ENCODE results near the gene CHIC1.
"Not testable (repeated sequence)": the region's sequence is repeated elsewhere in the genome, so short reads cannot be mapped to it uniquely, and the experiment has no call there.

CHIC1 gene

GRCh38 chrX:73562984-73563737, at the start of gene CHIC1:
CHIC1 (plus strand) TSS chrX:73563197; CDS start chrX:73563285, 88 bp downstream.
- Histone ChIP-seq H3K27me3 (ENCODE audit: insufficient read depth, low read length) (no peaks in the 10 kb centered on the region), H3K4me3 (ENCODE audit: low read length) (peak within 1 kb of the TSS; percentile 76), H2AFZ (ENCODE audit: low read depth, low read length) (peak within 1 kb of the TSS; percentile 1), H3K4me1 (ENCODE audit: insufficient read depth, low read length) (no peaks in the 10 kb centered on the region), H3K36me3 (ENCODE audit: insufficient read depth, low read length) (no peaks in the 10 kb centered on the region), H3K9me3 (ENCODE audit: low read length) (no peaks in the 10 kb centered on the region)

GRCh38 chrX:73522823-73523222, 40.2 kb upstream of the CHIC1 start:
- H3K4me1 ChIP-seq (ENCODE audit: insufficient read depth, low read length); H2AFZ ChIP-seq (ENCODE audit: low read depth, low read length); H3K9me3 ChIP-seq (ENCODE audit: low read length); H3K4me3 ChIP-seq (ENCODE audit: low read length); H3K27me3 ChIP-seq (ENCODE audit: insufficient read depth, low read length); H3K36me3 ChIP-seq (ENCODE audit: insufficient read depth, low read length): not testable (repeated sequence)

- Histone ChIP-seq H2AFZ (ENCODE audit: low read depth, low read length) (no peak overlapping the region), H3K36me3 (ENCODE audit: insufficient read depth, low read length) (no peaks in the 10 kb centered on the region), H3K4me3 (ENCODE audit: low read length) (no peak overlapping the region), H3K4me1 (ENCODE audit: insufficient read depth, low read length) (peaks cover 7% of the 10 kb centered on the region), H3K9me3 (ENCODE audit: low read length) (no peaks in the 10 kb centered on the region), H3K27me3 (ENCODE audit: insufficient read depth, low read length) (no peaks in the 10 kb centered on the region)
Measured at GRCh38 chrX:73524906-73525305, 38.1 kb upstream of the CHIC1 start.

GRCh38 chrX:73525928-73526690, 36.9 kb upstream of the CHIC1 start:
- Histone ChIP-seq H3K4me3 (ENCODE audit: low read length) (no peak overlapping the region), H3K9me3 (ENCODE audit: low read length) (no peaks in the 10 kb centered on the region), H3K36me3 (ENCODE audit: insufficient read depth, low read length) (no peaks in the 10 kb centered on the region), H3K4me1 (ENCODE audit: insufficient read depth, low read length) (peaks cover 7% of the 10 kb centered on the region), H3K27me3 (ENCODE audit: insufficient read depth, low read length) (no peaks in the 10 kb centered on the region), H2AFZ (ENCODE audit: low read depth, low read length) (no peak overlapping the region)

- not testable (repeated sequence) for H3K4me1 ChIP-seq (ENCODE audit: insufficient read depth, low read length); H3K4me3 ChIP-seq (ENCODE audit: low read length); H2AFZ ChIP-seq (ENCODE audit: low read depth, low read length); H3K36me3 ChIP-seq (ENCODE audit: insufficient read depth, low read length); H3K27me3 ChIP-seq (ENCODE audit: insufficient read depth, low read length); H3K9me3 ChIP-seq (ENCODE audit: low read length)
Measured at GRCh38 chrX:73531655-73532054, 31.3 kb upstream of the CHIC1 start.

- Histone ChIP-seq H3K27me3 (ENCODE audit: insufficient read depth, low read length) (no peaks in the 10 kb centered on the region), H3K4me3 (ENCODE audit: low read length) (no peak overlapping the region), H3K9me3 (ENCODE audit: low read length) (no peaks in the 10 kb centered on the region), H3K4me1 (ENCODE audit: insufficient read depth, low read length) (no peaks in the 10 kb centered on the region), H2AFZ (ENCODE audit: low read depth, low read length) (no peak overlapping the region), H3K36me3 (ENCODE audit: insufficient read depth, low read length) (no peaks in the 10 kb centered on the region)
Measured at GRCh38 chrX:73556159-73556558, 6.8 kb upstream of the CHIC1 start.

GRCh38 chrX:73561801-73562200, 1.2 kb upstream of the CHIC1 start:
- Histone ChIP-seq H3K27me3 (ENCODE audit: insufficient read depth, low read length) (no peaks in the 10 kb centered on the region), H3K4me1 (ENCODE audit: insufficient read depth, low read length) (no peaks in the 10 kb centered on the region), H2AFZ (ENCODE audit: low read depth, low read length) (no peak overlapping the region), H3K9me3 (ENCODE audit: low read length) (no peaks in the 10 kb centered on the region), H3K36me3 (ENCODE audit: insufficient read depth, low read length) (no peaks in the 10 kb centered on the region), H3K4me3 (ENCODE audit: low read length) (no peak overlapping the region)

- peak overlapping the region; percentile 76 for H3K4me3 ChIP-seq (ENCODE audit: low read length)
- H3K36me3 ChIP-seq (ENCODE audit: insufficient read depth, low read length): no peaks in the 10 kb centered on the region
- H3K4me1 ChIP-seq (ENCODE audit: insufficient read depth, low read length): no peaks in the 10 kb centered on the region
- no peak overlapping the region for H2AFZ ChIP-seq (ENCODE audit: low read depth, low read length)
- H3K27me3 ChIP-seq (ENCODE audit: insufficient read depth, low read length): no peaks in the 10 kb centered on the region
- no peaks in the 10 kb centered on the region for H3K9me3 ChIP-seq (ENCODE audit: low read length)
Measured at GRCh38 chrX:73562458-73562857, 539 bp upstream of the CHIC1 start.

GRCh38 chrX:73563738-73564068, 706 bp downstream of the CHIC1 start:
- H3K9me3 ChIP-seq (ENCODE audit: low read length): no peaks in the 10 kb centered on the region
- peak overlapping the region; percentile 1 for H2AFZ ChIP-seq (ENCODE audit: low read depth, low read length)
- H3K4me3 ChIP-seq (ENCODE audit: low read length): peak overlapping the region; percentile 76
- no peaks in the 10 kb centered on the region for H3K4me1 ChIP-seq (ENCODE audit: insufficient read depth, low read length)
- H3K27me3 ChIP-seq (ENCODE audit: insufficient read depth, low read length): no peaks in the 10 kb centered on the region
- no peaks in the 10 kb centered on the region for H3K36me3 ChIP-seq (ENCODE audit: insufficient read depth, low read length)

GRCh38 chrX:73577361-73577760, 14.4 kb downstream of the CHIC1 start:
- Histone ChIP-seq H3K36me3 (ENCODE audit: insufficient read depth, low read length) (no peaks in the 10 kb centered on the region), H3K27me3 (ENCODE audit: insufficient read depth, low read length) (no peaks in the 10 kb centered on the region), H3K4me3 (ENCODE audit: low read length) (no peak overlapping the region), H3K9me3 (ENCODE audit: low read length) (peaks cover 2% of the 10 kb centered on the region), H2AFZ (ENCODE audit: low read depth, low read length) (no peak overlapping the region), H3K4me1 (ENCODE audit: insufficient read depth, low read length) (peaks cover 14% of the 10 kb centered on the region)

- Histone ChIP-seq H3K27me3 (ENCODE audit: insufficient read depth, low read length) (no peaks in the 10 kb centered on the region), H3K36me3 (ENCODE audit: insufficient read depth, low read length) (peaks cover 3% of the 10 kb centered on the region), H3K4me1 (ENCODE audit: insufficient read depth, low read length) (peaks cover 14% of the 10 kb centered on the region), H2AFZ (ENCODE audit: low read depth, low read length) (no peak overlapping the region), H3K4me3 (ENCODE audit: low read length) (no peak overlapping the region), H3K9me3 (ENCODE audit: low read length) (no peaks in the 10 kb centered on the region)
Measured at GRCh38 chrX:73581002-73581628, 18.1 kb downstream of the CHIC1 start.

GRCh38 chrX:73597758-73598157, 34.8 kb downstream of the CHIC1 start:
- not testable (repeated sequence) for H2AFZ ChIP-seq (ENCODE audit: low read depth, low read length); H3K4me3 ChIP-seq (ENCODE audit: low read length); H3K36me3 ChIP-seq (ENCODE audit: insufficient read depth, low read length); H3K9me3 ChIP-seq (ENCODE audit: low read length); H3K27me3 ChIP-seq (ENCODE audit: insufficient read depth, low read length); H3K4me1 ChIP-seq (ENCODE audit: insufficient read depth, low read length)

GRCh38 chrX:73615022-73615421, 52.0 kb downstream of the CHIC1 start:
- Histone ChIP-seq H3K27me3 (ENCODE audit: insufficient read depth, low read length) (no peaks in the 10 kb centered on the region), H3K4me1 (ENCODE audit: insufficient read depth, low read length) (no peaks in the 10 kb centered on the region), H2AFZ (ENCODE audit: low read depth, low read length) (no peak overlapping the region), H3K36me3 (ENCODE audit: insufficient read depth, low read length) (no peaks in the 10 kb centered on the region), H3K4me3 (ENCODE audit: low read length) (no peak overlapping the region), H3K9me3 (ENCODE audit: low read length) (peaks cover 7% of the 10 kb centered on the region)
